Measurements from ENCODE around the gene SH2D3A.

DNA sequence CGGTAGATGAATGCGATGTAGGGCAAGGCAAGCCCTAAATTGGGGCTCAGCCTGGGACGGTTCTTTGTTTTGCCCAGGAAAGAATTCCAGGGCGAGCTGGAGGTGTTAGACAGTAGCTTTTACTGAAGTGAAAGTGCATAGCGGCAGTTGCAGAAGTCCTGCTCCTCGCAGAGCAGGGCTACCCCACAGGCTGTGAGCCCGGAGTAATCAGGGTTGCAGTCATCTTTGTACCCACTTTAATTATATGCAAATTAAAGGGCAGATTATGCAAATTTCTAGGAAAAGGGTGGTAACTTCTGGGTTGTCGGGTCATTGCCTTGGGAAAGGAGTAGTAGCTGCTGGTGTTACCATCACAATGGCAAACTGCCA lies 35.8 kb upstream of the SH2D3A start:
- TF ChIP-seq POLR2A (IDR thresholded peaks at IDR 0.05), result no peak
- TF ChIP-seq, protein P1, sequence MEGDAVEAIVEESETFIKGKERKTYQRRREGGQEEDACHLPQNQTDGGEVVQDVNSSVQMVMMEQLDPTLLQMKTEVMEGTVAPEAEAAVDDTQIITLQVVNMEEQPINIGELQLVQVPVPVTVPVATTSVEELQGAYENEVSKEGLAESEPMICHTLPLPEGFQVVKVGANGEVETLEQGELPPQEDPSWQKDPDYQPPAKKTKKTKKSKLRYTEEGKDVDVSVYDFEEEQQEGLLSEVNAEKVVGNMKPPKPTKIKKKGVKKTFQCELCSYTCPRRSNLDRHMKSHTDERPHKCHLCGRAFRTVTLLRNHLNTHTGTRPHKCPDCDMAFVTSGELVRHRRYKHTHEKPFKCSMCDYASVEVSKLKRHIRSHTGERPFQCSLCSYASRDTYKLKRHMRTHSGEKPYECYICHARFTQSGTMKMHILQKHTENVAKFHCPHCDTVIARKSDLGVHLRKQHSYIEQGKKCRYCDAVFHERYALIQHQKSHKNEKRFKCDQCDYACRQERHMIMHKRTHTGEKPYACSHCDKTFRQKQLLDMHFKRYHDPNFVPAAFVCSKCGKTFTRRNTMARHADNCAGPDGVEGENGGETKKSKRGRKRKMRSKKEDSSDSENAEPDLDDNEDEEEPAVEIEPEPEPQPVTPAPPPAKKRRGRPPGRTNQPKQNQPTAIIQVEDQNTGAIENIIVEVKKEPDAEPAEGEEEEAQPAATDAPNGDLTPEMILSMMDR (IDR thresholded peaks at IDR 0.05), result no peak
